Retinal pigment epithelial cell (primary cell): Measurements from ENCODE around the gene HAPLN1.

Source experiments
- DNase-seq: peaks from one replicate; pipeline ENCODE4 v3.0.0-alpha.2; 2010; ENCODE audit warnings: low read depth
- H3K4me3 ChIP-seq: 2 replicates; pipeline ENCODE4 v1.5.1; 2011; ENCODE audit warnings: mild to moderate bottlenecking, low read length, control low read depth, moderate library complexity
- TF ChIP-seq, protein P1 (sequence below): conservative IDR thresholded peaks from 2 replicates; pipeline ENCODE4 v1.5.1; 2011; ENCODE audit warnings: low read depth, low read length, control low read depth, inconsistent platforms

The HAPLN1 gene

GRCh38 chr5:83672646-83673045 lies 48.0 kb downstream of the HAPLN1 start:
- DNase-seq: peak; percentile 13
- TF ChIP-seq, protein P1, sequence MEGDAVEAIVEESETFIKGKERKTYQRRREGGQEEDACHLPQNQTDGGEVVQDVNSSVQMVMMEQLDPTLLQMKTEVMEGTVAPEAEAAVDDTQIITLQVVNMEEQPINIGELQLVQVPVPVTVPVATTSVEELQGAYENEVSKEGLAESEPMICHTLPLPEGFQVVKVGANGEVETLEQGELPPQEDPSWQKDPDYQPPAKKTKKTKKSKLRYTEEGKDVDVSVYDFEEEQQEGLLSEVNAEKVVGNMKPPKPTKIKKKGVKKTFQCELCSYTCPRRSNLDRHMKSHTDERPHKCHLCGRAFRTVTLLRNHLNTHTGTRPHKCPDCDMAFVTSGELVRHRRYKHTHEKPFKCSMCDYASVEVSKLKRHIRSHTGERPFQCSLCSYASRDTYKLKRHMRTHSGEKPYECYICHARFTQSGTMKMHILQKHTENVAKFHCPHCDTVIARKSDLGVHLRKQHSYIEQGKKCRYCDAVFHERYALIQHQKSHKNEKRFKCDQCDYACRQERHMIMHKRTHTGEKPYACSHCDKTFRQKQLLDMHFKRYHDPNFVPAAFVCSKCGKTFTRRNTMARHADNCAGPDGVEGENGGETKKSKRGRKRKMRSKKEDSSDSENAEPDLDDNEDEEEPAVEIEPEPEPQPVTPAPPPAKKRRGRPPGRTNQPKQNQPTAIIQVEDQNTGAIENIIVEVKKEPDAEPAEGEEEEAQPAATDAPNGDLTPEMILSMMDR: no peak
- H3K4me3 ChIP-seq: no peak overlapping the region

- TF ChIP-seq, protein P1: no peak
- no peak overlapping the region for H3K4me3 ChIP-seq
- DNase-seq: no peak
These were observed 48.5 kb downstream of the HAPLN1 start for GRCh38 chr5:83672158-83672557.

- no peak for DNase-seq
- TF ChIP-seq, protein P1: no peak
- no peak overlapping the region for H3K4me3 ChIP-seq
These were observed 55.0 kb downstream of the HAPLN1 start for GRCh38 chr5:83665631-83666030.

DNA sequence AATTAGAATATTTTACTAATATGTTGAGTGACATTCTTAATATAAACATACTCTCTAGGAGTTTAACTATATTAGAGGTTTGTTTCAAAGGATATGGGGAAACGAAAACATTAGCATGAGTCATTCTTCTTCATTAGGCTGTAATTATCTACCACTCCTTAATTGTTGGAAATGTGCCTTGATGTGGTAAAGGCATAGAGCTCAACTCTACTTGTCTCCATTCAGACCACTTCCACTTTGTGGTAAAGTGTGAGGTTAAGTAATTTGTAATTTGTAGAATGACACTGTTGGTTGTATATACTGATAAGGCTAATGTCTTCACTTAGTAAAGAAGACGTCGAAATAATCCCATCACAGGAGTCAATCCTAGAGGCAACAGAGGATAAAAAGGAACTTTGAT lies 58.1 kb downstream of the HAPLN1 start:
- TF ChIP-seq, protein P1: no peak
- no peak for DNase-seq
- no peak overlapping the region for H3K4me3 ChIP-seq

- TF ChIP-seq, protein P1: no peak
- no peak for DNase-seq
- no peak overlapping the region for H3K4me3 ChIP-seq
These were observed 62.7 kb downstream of the HAPLN1 start for GRCh38 chr5:83657807-83658525.

GRCh38 chr5:83654427-83654994 lies 66.1 kb downstream of the HAPLN1 start:
- TF ChIP-seq, protein P1: no peak
- H3K4me3 ChIP-seq: no peak overlapping the region
- DNase-seq: no peak

GRCh38 chr5:83653669-83654068 lies 67.0 kb downstream of the HAPLN1 start:
- TF ChIP-seq, protein P1: no peak
- no peak overlapping the region for H3K4me3 ChIP-seq
- DNase-seq: no peak
